ENCODE measurements around the gene ZNF385D.

The ZNF385D gene

DNA sequence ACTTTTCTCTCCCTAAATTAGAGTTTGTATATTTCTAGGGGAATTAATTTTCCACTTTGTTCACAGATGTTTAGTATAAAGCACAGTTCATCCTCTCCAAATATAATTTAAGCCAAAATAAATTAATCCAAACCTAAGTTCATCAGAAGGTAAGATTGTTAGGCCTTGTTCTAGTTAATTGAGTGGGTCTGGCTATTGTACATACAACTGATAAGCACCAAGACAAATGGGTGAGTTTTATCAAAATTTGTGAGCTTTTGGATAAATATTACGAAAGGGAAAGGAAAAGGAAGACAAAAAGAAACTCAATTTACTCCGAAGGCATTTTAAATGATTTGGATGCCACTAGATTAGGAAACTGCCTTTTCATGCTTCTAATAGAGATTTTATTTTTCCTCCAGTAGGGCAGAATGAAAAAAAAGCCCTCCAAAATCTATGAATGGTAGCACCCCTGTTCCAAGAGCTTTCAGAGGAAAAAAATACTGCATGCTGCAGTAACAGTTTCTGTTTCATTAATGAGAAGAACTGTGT is 304.0 kb downstream of the ZNF385D start:
- no peak overlapping the region for H3K27ac ChIP-seq (ENCODE audit: poor library complexity, severe bottlenecking)
- no peaks in the 10 kb centered on the region for H3K4me1 ChIP-seq (ENCODE audit: insufficient read depth, poor library complexity, severe bottlenecking)
- no peak overlapping the region for H3K4me3 ChIP-seq (ENCODE audit: severe bottlenecking)
- no peak for DNase-seq (ENCODE audit: low spot score)
- H3K36me3 ChIP-seq (ENCODE audit: low read depth): no peaks in the 10 kb centered on the region
- H3K27me3 ChIP-seq (ENCODE audit: insufficient read depth, poor library complexity, severe bottlenecking): no peaks in the 10 kb centered on the region
- H3K9me3 ChIP-seq (ENCODE audit: severe bottlenecking): no peaks in the 10 kb centered on the region
- no peak for ATAC-seq (ENCODE audit: low read depth)
- TF ChIP-seq, protein P1, sequence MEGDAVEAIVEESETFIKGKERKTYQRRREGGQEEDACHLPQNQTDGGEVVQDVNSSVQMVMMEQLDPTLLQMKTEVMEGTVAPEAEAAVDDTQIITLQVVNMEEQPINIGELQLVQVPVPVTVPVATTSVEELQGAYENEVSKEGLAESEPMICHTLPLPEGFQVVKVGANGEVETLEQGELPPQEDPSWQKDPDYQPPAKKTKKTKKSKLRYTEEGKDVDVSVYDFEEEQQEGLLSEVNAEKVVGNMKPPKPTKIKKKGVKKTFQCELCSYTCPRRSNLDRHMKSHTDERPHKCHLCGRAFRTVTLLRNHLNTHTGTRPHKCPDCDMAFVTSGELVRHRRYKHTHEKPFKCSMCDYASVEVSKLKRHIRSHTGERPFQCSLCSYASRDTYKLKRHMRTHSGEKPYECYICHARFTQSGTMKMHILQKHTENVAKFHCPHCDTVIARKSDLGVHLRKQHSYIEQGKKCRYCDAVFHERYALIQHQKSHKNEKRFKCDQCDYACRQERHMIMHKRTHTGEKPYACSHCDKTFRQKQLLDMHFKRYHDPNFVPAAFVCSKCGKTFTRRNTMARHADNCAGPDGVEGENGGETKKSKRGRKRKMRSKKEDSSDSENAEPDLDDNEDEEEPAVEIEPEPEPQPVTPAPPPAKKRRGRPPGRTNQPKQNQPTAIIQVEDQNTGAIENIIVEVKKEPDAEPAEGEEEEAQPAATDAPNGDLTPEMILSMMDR (IDR thresholded peaks at IDR 0.05; ENCODE audit: poor library complexity, severe bottlenecking): no peak

DNA sequence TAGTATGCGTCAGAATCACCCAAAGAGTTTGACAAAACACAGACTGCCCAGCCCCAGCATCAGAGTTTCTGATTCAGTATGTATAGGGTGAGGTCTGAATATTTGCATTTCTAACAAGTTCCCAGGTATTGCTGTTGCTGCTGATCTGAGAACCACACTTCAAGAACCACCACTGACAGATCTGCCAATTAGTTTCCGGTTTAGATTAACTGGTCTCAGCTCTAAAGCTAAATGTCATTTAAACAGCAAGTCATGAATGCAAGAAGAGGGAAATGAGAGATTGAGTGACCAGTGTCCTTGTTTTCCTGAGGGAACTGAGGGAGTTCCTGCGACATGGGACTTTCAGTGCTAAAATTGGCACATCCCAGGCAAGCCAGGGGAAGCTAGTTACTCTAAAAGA is 305.0 kb downstream of the ZNF385D start:
- Histone ChIP-seq H3K36me3 (ENCODE audit: low read depth) (no peaks in the 10 kb centered on the region), H3K4me1 (ENCODE audit: insufficient read depth, poor library complexity, severe bottlenecking) (no peaks in the 10 kb centered on the region), H3K27ac (ENCODE audit: poor library complexity, severe bottlenecking) (no peak overlapping the region), H3K27me3 (ENCODE audit: insufficient read depth, poor library complexity, severe bottlenecking) (no peaks in the 10 kb centered on the region), H3K9me3 (ENCODE audit: severe bottlenecking) (no peaks in the 10 kb centered on the region), H3K4me3 (ENCODE audit: severe bottlenecking) (no peak overlapping the region)
- ATAC-seq (ENCODE audit: low read depth) (no peak), DNase-seq (ENCODE audit: low spot score) (no peak)
- TF ChIP-seq, protein P1 (IDR thresholded peaks at IDR 0.05; ENCODE audit: poor library complexity, severe bottlenecking): no peak

DNA sequence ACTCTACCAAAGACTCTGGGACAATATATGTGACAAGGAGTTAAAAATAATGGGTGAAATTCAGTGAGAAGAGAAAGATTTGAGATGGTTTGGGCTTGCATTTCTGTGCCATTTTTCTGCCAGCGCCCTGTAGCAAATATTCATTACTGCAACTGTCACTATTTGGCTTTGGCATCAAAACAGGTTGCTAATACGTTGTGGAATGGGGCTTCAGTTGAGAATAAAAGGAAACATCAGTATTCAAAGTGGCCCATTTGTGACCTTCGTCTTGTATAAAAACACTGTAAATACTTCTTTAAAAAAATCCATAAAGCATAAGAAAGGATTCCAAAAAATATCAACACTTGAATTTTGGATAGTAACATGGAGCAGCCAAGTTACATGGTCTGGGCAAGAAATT is 309.2 kb downstream of the ZNF385D start:
- no peaks in the 10 kb centered on the region for H3K36me3 ChIP-seq (ENCODE audit: low read depth)
- DNase-seq (ENCODE audit: low spot score): no peak
- no peaks in the 10 kb centered on the region for H3K27me3 ChIP-seq (ENCODE audit: insufficient read depth, poor library complexity, severe bottlenecking)
- H3K27ac ChIP-seq (ENCODE audit: poor library complexity, severe bottlenecking): no peak overlapping the region
- no peaks in the 10 kb centered on the region for H3K4me1 ChIP-seq (ENCODE audit: insufficient read depth, poor library complexity, severe bottlenecking)
- H3K4me3 ChIP-seq (ENCODE audit: severe bottlenecking): no peak overlapping the region
- ATAC-seq (ENCODE audit: low read depth): no peak
- TF ChIP-seq, protein P1 (IDR thresholded peaks at IDR 0.05; ENCODE audit: poor library complexity, severe bottlenecking): no peak
- H3K9me3 ChIP-seq (ENCODE audit: severe bottlenecking): no peaks in the 10 kb centered on the region

DNA sequence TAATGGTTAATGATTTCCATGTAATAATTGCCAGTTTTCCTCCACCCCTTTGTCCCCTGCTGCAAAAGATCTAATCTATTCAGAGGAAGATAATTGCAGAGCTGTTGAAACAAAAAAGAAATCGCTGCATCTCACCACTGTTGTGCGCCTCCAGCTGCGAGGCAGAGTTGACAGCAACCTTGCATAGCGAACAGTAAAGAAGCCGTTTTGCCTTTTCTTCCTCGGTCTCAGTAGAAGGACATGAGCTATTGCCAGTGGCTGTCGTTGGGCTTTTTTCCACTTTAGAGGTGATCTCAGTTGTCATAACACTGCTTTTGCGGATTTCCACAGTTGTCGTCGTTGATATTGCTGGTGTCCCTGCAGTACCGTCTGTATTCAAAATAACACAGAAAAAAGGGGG is 314.2 kb downstream of the ZNF385D start:
- ATAC-seq (ENCODE audit: low read depth): no peak
- Histone ChIP-seq H3K27ac (ENCODE audit: poor library complexity, severe bottlenecking) (no peak overlapping the region), H3K4me1 (ENCODE audit: insufficient read depth, poor library complexity, severe bottlenecking) (peaks cover 2% of the 10 kb centered on the region), H3K27me3 (ENCODE audit: insufficient read depth, poor library complexity, severe bottlenecking) (no peaks in the 10 kb centered on the region), H3K36me3 (ENCODE audit: low read depth) (no peaks in the 10 kb centered on the region), H3K4me3 (ENCODE audit: severe bottlenecking) (no peak overlapping the region), H3K9me3 (ENCODE audit: severe bottlenecking) (peaks cover 4% of the 10 kb centered on the region)
- DNase-seq (ENCODE audit: low spot score): no peak
- TF ChIP-seq, protein P1 (IDR thresholded peaks at IDR 0.05; ENCODE audit: poor library complexity, severe bottlenecking): no peak

DNA sequence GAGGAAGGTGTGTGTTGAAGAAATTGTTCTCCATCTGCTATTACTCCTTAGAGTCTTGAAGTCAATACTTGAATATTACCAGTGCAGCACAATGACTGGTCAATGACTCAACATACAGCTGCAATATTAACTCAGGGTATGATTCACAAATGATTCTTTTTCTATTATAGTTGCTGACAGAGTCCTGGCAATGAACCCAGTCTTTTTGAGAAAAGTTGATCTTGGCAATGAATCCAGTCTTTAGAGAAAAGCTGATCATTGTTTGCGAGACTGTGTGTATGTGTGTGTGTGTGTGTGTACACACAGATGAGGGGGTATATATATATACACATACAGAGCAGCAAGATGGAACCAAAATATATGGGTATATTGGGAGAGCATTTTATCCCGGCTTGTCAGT is 315.1 kb downstream of the ZNF385D start:
- TF ChIP-seq, protein P1 (IDR thresholded peaks at IDR 0.05; ENCODE audit: poor library complexity, severe bottlenecking): no peak
- no peaks in the 10 kb centered on the region for H3K36me3 ChIP-seq (ENCODE audit: low read depth)
- ATAC-seq (ENCODE audit: low read depth): peak; percentile 96
- H3K27me3 ChIP-seq (ENCODE audit: insufficient read depth, poor library complexity, severe bottlenecking): no peaks in the 10 kb centered on the region
- H3K4me3 ChIP-seq (ENCODE audit: severe bottlenecking): no peak overlapping the region
- H3K9me3 ChIP-seq (ENCODE audit: severe bottlenecking): peaks cover 4% of the 10 kb centered on the region
- peaks cover 2% of the 10 kb centered on the region for H3K4me1 ChIP-seq (ENCODE audit: insufficient read depth, poor library complexity, severe bottlenecking)
- DNase-seq (ENCODE audit: low spot score): no peak
- no peak overlapping the region for H3K27ac ChIP-seq (ENCODE audit: poor library complexity, severe bottlenecking)
